Measurements from ENCODE around the gene GID8.

The GID8 gene

DNA sequence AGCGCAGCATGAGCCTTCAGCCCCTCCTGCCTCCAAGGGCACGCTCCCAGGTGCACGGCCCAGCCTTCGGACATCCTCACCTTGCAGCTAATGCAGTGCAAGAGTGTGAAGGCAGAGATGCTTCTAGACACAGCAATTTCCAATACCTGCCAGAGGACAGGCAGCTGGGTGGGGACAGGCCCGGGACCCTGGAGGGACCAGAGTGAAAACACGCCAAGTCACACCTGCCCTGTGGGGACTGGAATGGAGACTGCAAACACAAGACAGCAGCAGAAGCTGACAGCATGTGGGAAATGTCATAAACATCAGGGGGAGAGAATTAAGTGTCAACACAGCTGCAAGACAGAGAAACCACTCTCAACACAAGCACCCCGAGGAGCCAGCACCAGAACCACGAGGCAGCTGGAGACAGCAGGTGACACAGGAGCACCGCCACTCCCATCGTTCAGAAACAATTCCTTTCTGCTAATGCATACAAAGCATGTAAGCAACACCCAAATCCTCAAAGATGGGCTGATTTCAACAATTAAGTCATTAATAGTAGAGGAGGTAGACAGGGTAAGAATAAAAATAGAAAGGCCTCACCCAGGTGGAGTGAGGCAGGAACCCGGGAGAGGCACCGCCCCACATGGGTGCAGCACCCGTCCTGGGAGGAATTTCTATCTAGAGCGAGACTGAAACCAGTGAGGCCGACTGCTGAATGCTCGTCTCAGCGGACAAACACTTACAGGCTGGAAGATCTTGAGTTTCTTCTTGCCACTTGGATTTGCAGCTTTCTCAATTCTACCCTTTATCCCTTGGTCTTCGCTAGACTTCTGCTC lies 28.8 kb upstream of the GID8 start:
- TF ChIP-seq POLR2A (IDR thresholded peaks at IDR 0.05; ENCODE audit: low read length) (no peak), GATA1 (IDR thresholded peaks at IDR 0.05; ENCODE audit: low read depth, low read length) (no peak)
- no peak for DNase-seq

DNA sequence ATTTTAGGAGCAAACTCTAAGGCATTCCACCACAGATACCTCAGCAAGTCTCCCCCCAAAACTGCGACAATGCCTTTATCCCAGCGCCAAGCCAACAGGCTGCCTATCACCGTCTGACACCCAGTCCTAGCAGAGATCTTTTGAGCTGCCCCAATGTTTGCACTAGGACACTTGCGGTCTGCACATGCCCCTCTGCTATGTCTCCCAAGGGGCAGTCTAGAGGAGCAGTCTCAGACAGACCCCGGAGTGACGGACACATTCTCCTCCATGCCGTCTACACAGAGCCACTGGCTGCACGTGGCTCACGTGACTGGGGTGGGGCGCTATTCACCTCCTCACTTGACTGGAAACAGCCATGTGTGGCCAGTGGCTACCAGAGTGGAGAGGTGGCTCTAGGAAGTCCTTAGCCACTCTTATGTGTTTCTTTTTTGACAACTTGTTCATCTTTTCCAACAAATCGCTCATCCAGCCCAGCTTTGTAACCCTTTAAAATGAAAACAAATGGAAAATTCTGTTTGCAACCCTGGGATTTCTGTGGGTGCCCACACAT lies 27.7 kb upstream of the GID8 start:
- TF ChIP-seq GATA1 (IDR thresholded peaks at IDR 0.05; ENCODE audit: low read depth, low read length): no peak
- TF ChIP-seq POLR2A (IDR thresholded peaks at IDR 0.05; ENCODE audit: low read length): no peak
- no peak for DNase-seq

DNA sequence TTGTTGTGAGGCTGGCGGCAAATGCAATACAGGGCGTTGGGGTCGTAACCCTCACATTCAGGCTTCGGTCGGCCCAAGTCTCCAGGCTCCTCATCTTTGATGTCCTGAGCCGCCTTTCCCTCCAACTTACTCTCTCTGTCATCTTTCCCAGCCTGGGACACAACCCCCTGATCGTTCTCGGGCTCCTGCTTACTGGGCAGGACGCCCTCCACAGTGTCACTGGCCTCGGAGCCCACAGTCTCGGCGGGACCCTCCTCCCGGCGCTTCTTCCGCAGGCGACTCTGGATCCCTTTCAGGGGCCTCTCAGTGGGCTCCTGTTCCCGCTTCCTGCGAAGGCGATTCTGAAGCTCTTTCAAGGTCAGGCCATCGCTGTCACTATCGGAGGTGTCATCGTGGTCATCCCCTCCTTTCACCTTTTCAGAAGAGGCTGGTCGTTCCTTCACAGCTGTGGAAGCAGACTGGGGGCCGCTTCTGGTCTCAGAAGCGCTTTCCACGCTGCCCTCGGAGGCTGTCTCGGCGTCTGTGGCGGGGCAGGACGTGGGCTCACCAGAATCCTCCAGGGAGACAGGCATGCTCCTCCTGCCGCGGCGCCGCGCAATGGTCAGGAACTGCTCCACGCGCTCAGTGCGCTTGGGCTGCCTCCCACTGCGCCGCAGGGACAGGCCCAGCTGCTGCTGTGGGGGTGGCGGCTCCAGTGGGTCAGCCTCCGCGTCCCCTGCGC lies 27.0 kb upstream of the GID8 start:
- no peak for TF ChIP-seq POLR2A (IDR thresholded peaks at IDR 0.05; ENCODE audit: low read length)
- no peak for TF ChIP-seq GATA1 (IDR thresholded peaks at IDR 0.05; ENCODE audit: low read depth, low read length)
- DNase-seq: no peak

DNA sequence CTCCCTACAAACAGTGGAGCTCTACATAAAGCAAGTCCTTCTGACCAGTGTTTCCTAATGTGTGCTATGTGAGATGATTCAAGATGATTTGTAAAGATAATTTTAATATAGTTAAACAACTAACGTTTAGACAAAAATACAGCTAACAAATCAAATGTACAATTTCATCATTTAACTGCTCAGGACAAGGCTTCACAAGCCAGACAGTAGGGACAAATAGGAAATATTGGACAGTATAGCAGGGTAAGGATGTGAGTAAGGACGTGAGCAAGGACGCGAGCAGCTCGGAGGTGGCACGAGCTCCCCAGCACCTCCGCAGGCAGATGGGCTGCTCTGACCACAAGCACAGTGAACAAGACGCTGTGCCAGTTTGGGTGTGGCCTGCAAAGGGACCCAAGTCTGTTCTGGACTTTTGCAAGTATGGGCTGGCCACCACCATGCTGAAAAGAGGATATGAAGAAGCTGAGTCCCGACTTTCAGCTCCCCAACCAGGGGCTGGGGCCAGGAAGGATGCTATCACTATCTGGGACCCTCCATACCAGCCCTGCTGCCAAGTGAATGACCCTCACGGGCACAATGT lies 26.2 kb upstream of the GID8 start:
- TF ChIP-seq GATA1 (IDR thresholded peaks at IDR 0.05; ENCODE audit: low read depth, low read length) (no peak), POLR2A (IDR thresholded peaks at IDR 0.05; ENCODE audit: low read length) (no peak)
- no peak for DNase-seq

DNA sequence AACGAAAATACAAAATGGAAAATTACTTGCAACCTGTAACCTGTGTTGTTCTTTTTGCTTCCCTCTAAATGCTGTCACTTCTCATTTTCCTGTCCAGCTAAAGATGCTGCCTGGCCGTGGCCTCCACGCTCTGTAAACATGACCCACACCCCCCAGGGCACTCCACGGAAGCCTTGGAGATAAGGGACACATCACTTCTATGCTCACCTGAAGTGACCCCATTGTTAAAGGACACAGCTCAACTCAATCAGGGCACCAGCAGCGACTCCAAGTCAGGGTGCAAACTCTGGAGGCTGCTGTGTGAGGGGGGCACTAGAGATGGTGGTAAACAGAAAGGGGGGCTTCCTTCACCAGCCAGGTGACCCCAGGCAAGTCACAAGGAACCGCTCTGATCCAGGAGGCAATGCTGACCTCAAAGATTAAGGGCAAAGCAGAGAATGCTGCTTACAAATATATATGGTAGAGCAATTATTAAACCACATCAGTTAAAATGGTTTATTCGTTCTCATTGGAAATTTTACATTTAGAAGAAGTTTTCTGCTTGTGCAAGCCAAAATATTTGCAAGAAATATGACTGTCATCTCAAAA lies 24.8 kb upstream of the GID8 start:
- TF ChIP-seq GATA1 (IDR thresholded peaks at IDR 0.05; ENCODE audit: low read depth, low read length) (no peak), POLR2A (IDR thresholded peaks at IDR 0.05; ENCODE audit: low read length) (no peak)
- DNase-seq: no peak

DNA sequence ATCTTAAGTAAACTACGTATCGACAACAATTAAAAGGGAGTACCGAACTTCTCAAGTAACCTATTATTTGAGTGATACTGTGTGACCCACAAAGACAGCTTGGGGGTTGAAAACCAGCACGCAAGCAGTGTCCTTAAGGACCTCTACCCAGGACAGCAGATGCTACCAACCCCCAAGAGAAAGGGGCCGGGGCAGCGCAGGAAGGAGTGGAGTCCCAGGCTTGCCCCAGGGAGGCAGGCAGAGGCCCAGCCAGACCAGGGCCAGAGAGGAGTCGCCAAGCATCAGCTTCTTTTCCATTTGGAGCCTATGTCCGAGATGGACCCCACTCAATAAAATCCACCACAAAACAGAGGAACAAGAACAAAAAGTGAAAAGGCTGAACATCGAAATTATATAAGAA lies 23.5 kb upstream of the GID8 start:
- TF ChIP-seq POLR2A (IDR thresholded peaks at IDR 0.05; ENCODE audit: low read length) (no peak), GATA1 (IDR thresholded peaks at IDR 0.05; ENCODE audit: low read depth, low read length) (no peak)
- DNase-seq: no peak

DNA sequence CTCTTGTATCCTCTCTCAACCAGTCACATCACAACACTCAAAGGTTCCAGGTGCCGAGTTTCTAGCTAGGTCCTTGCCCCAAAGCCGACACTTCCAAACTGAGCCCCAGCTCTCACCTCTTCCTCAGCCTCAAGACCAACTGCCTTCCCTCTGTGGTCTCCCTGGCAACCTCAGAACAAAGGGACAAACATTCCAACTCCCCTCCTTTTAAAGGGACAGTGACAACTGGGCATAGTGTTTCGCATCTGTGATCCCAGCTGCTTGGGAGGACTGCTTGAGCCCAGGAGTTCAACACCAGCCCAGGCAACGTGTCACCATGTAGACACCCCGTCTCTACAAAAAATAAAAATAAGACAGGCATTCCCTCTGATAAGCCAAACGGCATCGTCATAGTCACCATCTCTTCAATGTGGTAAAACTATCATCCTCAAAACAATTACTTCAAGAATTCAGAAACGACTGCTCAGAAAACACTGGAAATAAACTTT lies 22.9 kb upstream of the GID8 start:
- TF ChIP-seq POLR2A (IDR thresholded peaks at IDR 0.05; ENCODE audit: low read length): no peak
- no peak for TF ChIP-seq GATA1 (IDR thresholded peaks at IDR 0.05; ENCODE audit: low read depth, low read length)
- peak; percentile 31 to 46 for DNase-seq

DNA sequence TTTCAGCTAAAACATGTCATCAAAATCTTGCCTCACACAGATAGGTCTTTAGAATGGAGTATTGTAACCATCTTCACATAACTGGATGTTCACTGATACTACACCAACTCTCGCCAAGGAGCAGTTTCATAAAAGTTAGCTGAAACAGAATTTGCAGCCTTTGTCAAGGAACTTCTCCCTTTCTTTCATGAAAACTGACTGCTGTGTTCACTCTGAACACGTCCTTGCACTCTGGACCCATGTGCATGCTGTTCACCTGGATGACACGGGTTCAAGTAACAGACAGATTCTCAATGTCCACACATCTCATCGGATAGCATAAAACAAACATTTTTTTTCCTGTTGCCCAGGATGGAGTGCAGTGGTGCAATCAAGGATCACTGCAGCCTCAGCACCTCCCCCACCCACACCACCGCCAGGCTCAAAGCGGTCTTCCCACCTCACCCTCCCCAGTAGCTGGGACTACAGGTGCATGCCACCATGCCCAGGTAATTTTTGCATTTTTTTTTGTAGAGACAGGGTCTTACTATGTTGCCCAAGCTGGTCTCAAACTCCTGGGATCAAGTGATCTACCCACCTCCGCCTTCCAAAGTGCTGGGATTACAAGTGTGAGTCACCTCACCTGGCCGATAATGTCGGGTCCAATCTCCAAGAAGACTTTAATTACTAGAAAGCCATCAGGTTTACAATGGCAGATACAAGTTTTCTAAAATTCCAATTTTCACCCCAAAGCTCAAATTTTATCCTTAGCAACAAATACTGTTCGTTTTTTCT lies 21.1 kb upstream of the GID8 start:
- no peak for DNase-seq
- TF ChIP-seq GATA1 (IDR thresholded peaks at IDR 0.05; ENCODE audit: low read depth, low read length) (no peak), POLR2A (IDR thresholded peaks at IDR 0.05; ENCODE audit: low read length) (no peak)

DNA sequence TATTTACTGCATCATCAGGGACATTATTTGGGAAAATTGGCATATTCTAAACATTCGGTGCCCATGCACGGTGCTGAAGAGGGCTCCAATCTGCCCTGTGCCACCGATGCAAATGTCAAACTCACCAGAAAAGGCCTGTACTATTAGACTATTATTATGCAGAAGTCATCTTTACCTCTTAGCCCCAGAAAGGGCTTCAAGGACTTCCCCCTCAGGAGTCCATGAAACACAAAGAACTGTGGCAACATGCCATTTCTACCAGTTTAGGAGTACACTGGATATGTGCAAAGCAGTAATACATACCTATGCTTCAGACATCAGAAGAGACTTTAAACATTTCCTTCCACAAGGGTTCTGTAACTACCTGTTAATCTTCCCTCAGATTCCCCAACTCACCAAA lies 20.2 kb upstream of the GID8 start:
- DNase-seq: no peak
- TF ChIP-seq GATA1 (IDR thresholded peaks at IDR 0.05; ENCODE audit: low read depth, low read length) (no peak), POLR2A (IDR thresholded peaks at IDR 0.05; ENCODE audit: low read length) (no peak)

DNA sequence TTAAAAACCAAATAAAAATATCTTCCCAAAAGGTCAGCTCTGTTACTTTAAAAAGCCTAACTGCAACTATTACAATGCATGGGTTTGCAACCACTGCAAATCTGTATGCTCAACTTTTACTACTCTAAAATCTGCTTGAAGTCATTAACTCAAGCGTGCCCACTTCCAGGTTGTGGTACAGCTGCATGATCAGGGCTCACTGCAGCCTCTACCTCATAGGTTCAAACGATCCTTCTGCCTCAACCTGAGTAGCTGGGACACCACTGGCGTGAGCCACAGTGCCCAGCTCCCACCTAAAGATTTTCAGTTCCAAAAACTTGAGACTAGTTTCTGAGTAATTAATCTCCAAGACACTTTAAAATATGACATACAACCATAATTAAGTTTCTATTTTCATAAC lies 19.8 kb upstream of the GID8 start:
- no peak for DNase-seq

DNA sequence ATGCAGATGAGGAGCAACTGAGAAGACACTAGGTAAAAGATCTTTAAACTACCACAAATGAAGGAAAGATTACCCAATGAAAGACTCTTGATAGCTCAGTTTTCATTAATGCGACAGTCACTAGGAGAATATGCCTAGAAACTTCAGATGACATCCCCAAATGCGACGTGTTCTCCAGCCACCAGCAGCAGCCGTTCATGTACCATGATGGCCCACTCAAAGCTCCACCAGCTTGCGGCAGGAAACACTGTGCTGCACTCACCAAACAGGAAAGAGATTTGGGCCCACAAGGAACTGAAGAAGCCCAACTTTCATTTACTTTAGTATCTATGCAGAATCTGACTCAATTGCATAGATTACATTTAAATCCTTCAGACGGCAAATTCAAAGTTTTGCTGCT lies 19.1 kb upstream of the GID8 start:
- no peak for DNase-seq
- TF ChIP-seq GATA1 (IDR thresholded peaks at IDR 0.05; ENCODE audit: low read depth, low read length) (no peak), POLR2A (IDR thresholded peaks at IDR 0.05; ENCODE audit: low read length) (no peak)

More for the DNA sequence above, 19.8 kb upstream of the GID8 start:
- TF ChIP-seq GATA1 (IDR thresholded peaks at IDR 0.05; ENCODE audit: low read depth, low read length) (no peak), POLR2A (IDR thresholded peaks at IDR 0.05; ENCODE audit: low read length) (no peak)

DNA sequence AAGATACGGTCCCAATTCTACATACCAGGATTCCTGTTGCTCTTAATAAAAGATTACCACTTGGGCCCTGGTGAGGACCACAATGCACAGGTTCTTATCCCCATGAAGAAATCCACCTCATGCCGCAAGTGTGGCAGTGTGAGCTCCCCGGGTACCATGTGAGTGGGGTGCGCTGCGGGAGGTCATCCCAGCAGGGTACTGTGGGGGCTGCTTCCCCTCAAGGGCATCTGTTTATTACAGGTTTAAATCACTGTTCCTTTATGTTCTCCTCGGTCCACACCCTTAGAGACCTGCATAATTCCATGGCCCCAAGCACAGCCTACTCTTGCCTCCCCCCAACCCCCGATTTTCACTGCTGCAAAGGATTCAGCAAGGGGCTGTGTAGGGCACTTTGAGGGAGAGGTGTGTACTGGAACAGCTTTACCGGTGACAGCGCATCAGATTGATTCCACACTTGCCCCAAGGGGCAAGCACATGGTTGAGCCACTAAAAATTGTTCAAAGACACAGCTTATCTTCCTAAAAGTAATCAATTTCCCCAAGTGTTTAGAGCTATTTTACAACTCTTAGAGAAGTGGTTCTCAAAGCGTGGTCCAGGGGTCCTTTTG lies 17.8 kb upstream of the GID8 start:
- TF ChIP-seq POLR2A (IDR thresholded peaks at IDR 0.05; ENCODE audit: low read length) (no peak), GATA1 (IDR thresholded peaks at IDR 0.05; ENCODE audit: low read depth, low read length) (no peak)
- no peak for DNase-seq
